K562 (cell line): Measurements from ENCODE around the gene ATXN1. TPM values are rescaled to one million over a fixed set of nuclear protein-coding genes. Genes with fewer than 3 reads are reported as not detected.

ENCODE experiments used
- ATAC-seq: fragments of 200-7000 bp; cut with Tn5 transposase; 3 replicates; pipeline ENCODE4 v1.9.1; 2020; ENCODE audit warnings: moderate library complexity
- BruUV-seq: library from RNA; stranded (reverse); fragments of 400-500 nt; replicated peaks from 2 replicates; lab custom pipeline; 2021; lab: Mats Ljungman, UMichigan
- CTCF ChIA-PET: fragments of 300-600 bp; formaldehyde crosslinking; extraction: SDS; loops from one replicate; lab custom pipeline; 2021; ENCODE audit warnings: low intra/inter-chr PET ratio; lab: Yijun Ruan, JAX
- POLR2A ChIA-PET: fragments of 300-600, 350-650 bp; sonication (Branson Sonifier 250); formaldehyde crosslinking; extraction: SDS; loops from one replicate; lab custom pipeline; 2021; ENCODE audit warnings: antibody characterized with exemption, inconsistent platforms; lab: Yijun Ruan, JAX
- DNase-seq, 4 experiments: peaks; one replicate each; pipeline versions ENCODE4 v3.0.0 to v3.0.0-alpha.2; 2011 to 2018; ENCODE audit warnings: low spot score in 3 of 4, mixed read lengths in 3 of 4; ENCODE audit errors: extremely low read depth in 1 of 4
- FAIRE-seq: peaks from 2 replicates; lab custom pipeline; 2011; peaks lifted over from hg19 to GRCh38; lab: Jason Lieb, UNC
- H2AFZ ChIP-seq: 2 replicates; pipeline ENCODE4 v1.6.0; 2011; ENCODE audit warnings: low read depth, low read length, control low read depth, inconsistent platforms
- H3K27ac ChIP-seq: fragments of 200-600 bp; 3 replicates; pipeline ENCODE4 v1.8.0; 2011; ENCODE audit warnings: low read depth, mild to moderate bottlenecking, control low read depth, inconsistent platforms, low read length, moderate library complexity, mixed read lengths; ENCODE audit errors: extremely low read depth
- H3K27me3 ChIP-seq, 2 experiments: fragments of 300-600 bp in 1 of 2; 2 replicates in 1 of 2; 3 replicates in 1 of 2; pipeline versions ENCODE4 v1.6.0 to v1.8.0; 2011; ENCODE audit warnings: inconsistent platforms in 2 of 2, low read length in 2 of 2, mild to moderate bottlenecking in 1 of 2, mixed read lengths in 1 of 2, moderate library complexity in 1 of 2; ENCODE audit not compliant: control insufficient read depth in 2 of 2, insufficient read depth in 2 of 2
- H3K36me3 ChIP-seq: fragments of 300-600 bp; 3 replicates; pipeline ENCODE4 v1.8.0; 2011; ENCODE audit warnings: mild to moderate bottlenecking, low read length, inconsistent platforms; ENCODE audit not compliant: control insufficient read depth, insufficient read depth
- H3K4me1 ChIP-seq, 2 experiments: fragments of 200-600 bp in 1 of 2; replicated peaks in 1 of 2; 2 replicates in 1 of 2; 3 replicates in 1 of 2; pipeline versions ENCODE4 v1.5.1 to v1.8.0; 2011; ENCODE audit warnings: inconsistent platforms in 2 of 2, low read length in 2 of 2, mild to moderate bottlenecking in 1 of 2, mixed read lengths in 1 of 2, moderate library complexity in 1 of 2; ENCODE audit not compliant: control insufficient read depth in 2 of 2, insufficient read depth in 2 of 2
- H3K4me2 ChIP-seq: 2 replicates; pipeline ENCODE4 v1.6.1; 2011; ENCODE audit warnings: low read length, control low read depth, inconsistent platforms, mixed read lengths; ENCODE audit not compliant: insufficient read depth
- H3K4me3 ChIP-seq: fragments of 200-600 bp; sonication (generic), shearing (Covaris generic); 2 replicates; pipeline ENCODE4 v1.5.1; 2016; ENCODE audit warnings: control low read depth, inconsistent platforms
- H3K79me2 ChIP-seq: fragments of 200-600 bp; 3 replicates; pipeline ENCODE4 v1.8.0; 2011; ENCODE audit warnings: low read length, inconsistent platforms; ENCODE audit not compliant: control insufficient read depth, insufficient read depth
- H3K9ac ChIP-seq, 2 experiments: 2 replicates each; pipeline versions ENCODE4 v1.6.0 to v1.6.1; 2011; ENCODE audit warnings: low read depth in 2 of 2, low read length in 2 of 2, control low read depth in 1 of 2, inconsistent platforms in 1 of 2, mild to moderate bottlenecking in 1 of 2, mixed read lengths in 1 of 2; ENCODE audit not compliant: insufficient read depth in 1 of 2
- H3K9me1 ChIP-seq: one replicate; pipeline ENCODE4 v1.6.0; 2011; ENCODE audit warnings: inconsistent platforms, mild to moderate bottlenecking, low read length, moderate library complexity; ENCODE audit not compliant: control insufficient read depth, insufficient read depth
- H3K9me3 ChIP-seq: replicated peaks from 2 replicates; pipeline ENCODE4 v1.5.1; 2011; ENCODE audit warnings: low read depth, low read length, inconsistent platforms; ENCODE audit not compliant: control insufficient read depth, insufficient read depth
- H4K20me1 ChIP-seq: replicated peaks from 2 replicates; pipeline ENCODE4 v1.6.1; 2011; ENCODE audit warnings: low read length, inconsistent platforms, mixed read lengths; ENCODE audit not compliant: control insufficient read depth, insufficient read depth
- ESRRA ChIP-seq: fragments of 450-650 bp; IDR thresholded peaks from 2 replicates; pipeline ENCODE4 v1.6.1; 2014; ENCODE audit warnings: low read depth, mild to moderate bottlenecking, moderate library complexity, borderline replicate concordance
- L3MBTL2 ChIP-seq: fragments of 450-650 bp; IDR thresholded peaks from 2 replicates; pipeline ENCODE4 v1.6.1; 2016; ENCODE audit warnings: mild to moderate bottlenecking, moderate library complexity
- PTRF ChIP-seq: fragments of 450-650 bp; IDR thresholded peaks from 2 replicates; pipeline ENCODE4 v1.6.1; 2016; ENCODE audit warnings: mild to moderate bottlenecking, missing genetic modification characterization, missing compliant biosample characterization
- SPI1 ChIP-seq: IDR thresholded peaks from 2 replicates; pipeline ENCODE4 v1.6.1; 2011; ENCODE audit warnings: low read depth, low read length, control low read depth, borderline replicate concordance
- SUPT5H ChIP-seq: fragments of 450-650 bp; IDR thresholded peaks from 2 replicates; pipeline ENCODE4 v1.6.1; 2016
- TCF3 ChIP-seq: sonication (generic); formaldehyde crosslinking; IDR thresholded peaks from 2 replicates; pipeline ENCODE4 v1.4.0; 2020; ENCODE audit warnings: mild to moderate bottlenecking, missing genetic modification reagents
- WGBS: fragments of 100-300 bp; shearing (Covaris generic); methylation state at CpG from one replicate; pipeline ENCODE4 v1.1.6; 2016; ENCODE audit warnings: low coverage, mixed read lengths; ENCODE audit not compliant: insufficient coverage; ENCODE audit errors: missing lambda C conversion rate; 5-methylcytosine and 5-hydroxymethylcytosine counted together
- in situ Hi-C: fragments of 300-500 bp; cut with MboI; formaldehyde crosslinking; loops from 4 replicates; pipeline ENCODE4 v1.15.0; 2018; ENCODE audit warnings: inconsistent platforms, mixed read lengths
- intact Hi-C: fragments of 100-400 bp; cut with micrococcal nuclease; formaldehyde crosslinking; loops from 2 replicates; pipeline ENCODE4 v1.14.2; 2022
- polyA plus RNA-seq, 8 experiments: library from polyadenylated mRNA; depleted of rRNA in 4 of 8; stranded (reverse) in 5 of 8; unstranded in 3 of 8; fragments of >200 nt; fragmentation: Nextera tagmentation in 2 of 8; fragmentation: Illumina TruSeq in 1 of 8; extraction: Ambion mirVana in 2 of 8; extraction: Trizol in 1 of 8; gene quantifications; 2 replicates each; pipeline versions ENCODE4 v1.2.1 to v1.2.3, GENCODE V29; 2011 to 2014; ENCODE audit warnings: inconsistent platforms in 1 of 8, missing spikeins in 1 of 8
- total RNA-seq, 7 experiments: library from RNA; depleted of rRNA in 6 of 7; stranded (reverse); fragments of >200 nt in 6 of 7; fragmentation: Illumina TruSeq in 2 of 7; extraction: Trizol in 2 of 7; gene quantifications; 2 replicates each; pipeline versions ENCODE4 v1.2.1 to v1.2.3, GENCODE V29; 2011 to 2021; ENCODE audit warnings: low replicate concordance in 1 of 7
- TF ChIP-seq, protein P1 (sequence below): fragments of 450-650 bp; IDR thresholded peaks from 2 replicates; pipeline ENCODE4 v1.6.1; 2016; ENCODE audit warnings: mild to moderate bottlenecking, moderate library complexity
- TF ChIP-seq, protein P2 (sequence below), 2 experiments: fragments of 450-650 bp in 1 of 2; sonication (generic) in 1 of 2; formaldehyde crosslinking in 1 of 2; IDR thresholded peaks in 1 of 2; conservative IDR thresholded peaks in 1 of 2; 2 replicates each; pipeline versions ENCODE4 v1.6.1 to v1.8.1; 2016 to 2023; ENCODE audit warnings: mild to moderate bottlenecking in 2 of 2, moderate library complexity in 2 of 2, inconsistent platforms in 1 of 2, missing genetic modification reagents in 1 of 2

The ATXN1 gene
- total and polyA plus RNA-seq, 9 of the 15 experiments (the other 6 are each of a cell fraction or from before 2014, with no cell fraction given) = under 0.01 to 1.2 (median 0.58) TPM

DNA sequence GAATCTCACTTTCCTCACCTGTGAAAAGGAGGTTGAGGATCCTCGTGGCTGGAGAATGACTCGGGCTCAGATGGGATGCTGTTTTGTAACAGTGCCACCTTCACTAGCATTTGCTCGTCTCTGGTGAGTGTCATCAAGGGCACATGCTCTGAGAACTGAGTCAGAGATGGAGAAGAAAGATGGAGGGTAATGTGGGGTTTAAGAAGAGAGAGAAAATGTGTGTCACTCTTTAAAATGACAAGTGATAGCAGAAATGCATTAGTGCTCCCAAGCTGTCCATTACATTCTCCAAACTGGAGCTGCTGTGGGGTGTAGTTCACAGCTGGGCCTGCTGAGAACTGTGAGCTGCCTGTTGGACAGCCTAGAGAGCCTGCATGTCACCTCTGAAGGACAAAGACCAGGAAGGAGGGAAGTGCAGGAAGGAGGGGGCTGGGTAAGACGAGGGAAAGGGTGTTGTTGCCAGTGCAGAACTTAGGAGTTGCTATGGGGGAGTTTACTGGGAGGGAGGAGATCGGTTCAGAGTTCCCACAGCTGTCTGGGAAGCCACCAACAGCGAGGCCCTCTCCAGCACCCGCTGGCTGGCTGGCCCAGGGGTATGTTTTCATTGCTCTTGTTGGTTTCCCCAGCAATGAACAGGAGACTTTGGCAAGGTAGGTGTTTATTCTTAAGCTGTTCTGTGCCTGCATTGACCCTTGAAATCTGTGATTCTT, 503.1 kb downstream of the ATXN1 start:
- H3K27ac ChIP-seq = peak overlapping the region; percentile 51
- H3K4me3 ChIP-seq = no peak overlapping the region
- no peaks in the 10 kb centered on the region for H3K9me1 ChIP-seq
- H3K36me3 ChIP-seq = peaks cover 58% of the 10 kb centered on the region
- peaks cover 9 to 18% of the 10 kb centered on the region in 2 experiments; a peak in 4 of 5 replicates for H3K4me1 ChIP-seq
- H3K79me2 ChIP-seq = peaks cover 9% of the 10 kb centered on the region; the same call in 2 of the 3 replicates
- intact Hi-C loops (no loop called here), in situ Hi-C loops (no loop called here)
- DNase-seq (peak in 3 of 4 experiments; percentile 27 to 47 (median 38)), ATAC-seq (peak; percentile 87), FAIRE-seq (peak; percentile 40)
- 49% methylated on average over 7 of the region's 7 CpGs for WGBS
- no peak overlapping the region for H2AFZ ChIP-seq
- H3K9ac ChIP-seq = peak overlapping the region; percentile 34 to 79
- peak overlapping the region; percentile 16; the same call in 1 of the 2 replicates for H3K4me2 ChIP-seq
- no TSS peak for BruUV-seq
- CTCF ChIA-PET = no interaction called here
- H4K20me1 ChIP-seq = no peaks in the 10 kb centered on the region; the same call in 1 of the 2 replicates
- POLR2A ChIA-PET = interaction anchor here (0.6 to 7.6 kb wide), 6 partner anchors 8 to 606 kb away, joined by 3 to 97 read pairs (median 8); partner anchors contain the start of gene GMPR
- H3K27me3 ChIP-seq = no peaks in the 10 kb centered on the region
- H3K9me3 ChIP-seq = no peaks in the 10 kb centered on the region
- TF ChIP-seq, protein P1, sequence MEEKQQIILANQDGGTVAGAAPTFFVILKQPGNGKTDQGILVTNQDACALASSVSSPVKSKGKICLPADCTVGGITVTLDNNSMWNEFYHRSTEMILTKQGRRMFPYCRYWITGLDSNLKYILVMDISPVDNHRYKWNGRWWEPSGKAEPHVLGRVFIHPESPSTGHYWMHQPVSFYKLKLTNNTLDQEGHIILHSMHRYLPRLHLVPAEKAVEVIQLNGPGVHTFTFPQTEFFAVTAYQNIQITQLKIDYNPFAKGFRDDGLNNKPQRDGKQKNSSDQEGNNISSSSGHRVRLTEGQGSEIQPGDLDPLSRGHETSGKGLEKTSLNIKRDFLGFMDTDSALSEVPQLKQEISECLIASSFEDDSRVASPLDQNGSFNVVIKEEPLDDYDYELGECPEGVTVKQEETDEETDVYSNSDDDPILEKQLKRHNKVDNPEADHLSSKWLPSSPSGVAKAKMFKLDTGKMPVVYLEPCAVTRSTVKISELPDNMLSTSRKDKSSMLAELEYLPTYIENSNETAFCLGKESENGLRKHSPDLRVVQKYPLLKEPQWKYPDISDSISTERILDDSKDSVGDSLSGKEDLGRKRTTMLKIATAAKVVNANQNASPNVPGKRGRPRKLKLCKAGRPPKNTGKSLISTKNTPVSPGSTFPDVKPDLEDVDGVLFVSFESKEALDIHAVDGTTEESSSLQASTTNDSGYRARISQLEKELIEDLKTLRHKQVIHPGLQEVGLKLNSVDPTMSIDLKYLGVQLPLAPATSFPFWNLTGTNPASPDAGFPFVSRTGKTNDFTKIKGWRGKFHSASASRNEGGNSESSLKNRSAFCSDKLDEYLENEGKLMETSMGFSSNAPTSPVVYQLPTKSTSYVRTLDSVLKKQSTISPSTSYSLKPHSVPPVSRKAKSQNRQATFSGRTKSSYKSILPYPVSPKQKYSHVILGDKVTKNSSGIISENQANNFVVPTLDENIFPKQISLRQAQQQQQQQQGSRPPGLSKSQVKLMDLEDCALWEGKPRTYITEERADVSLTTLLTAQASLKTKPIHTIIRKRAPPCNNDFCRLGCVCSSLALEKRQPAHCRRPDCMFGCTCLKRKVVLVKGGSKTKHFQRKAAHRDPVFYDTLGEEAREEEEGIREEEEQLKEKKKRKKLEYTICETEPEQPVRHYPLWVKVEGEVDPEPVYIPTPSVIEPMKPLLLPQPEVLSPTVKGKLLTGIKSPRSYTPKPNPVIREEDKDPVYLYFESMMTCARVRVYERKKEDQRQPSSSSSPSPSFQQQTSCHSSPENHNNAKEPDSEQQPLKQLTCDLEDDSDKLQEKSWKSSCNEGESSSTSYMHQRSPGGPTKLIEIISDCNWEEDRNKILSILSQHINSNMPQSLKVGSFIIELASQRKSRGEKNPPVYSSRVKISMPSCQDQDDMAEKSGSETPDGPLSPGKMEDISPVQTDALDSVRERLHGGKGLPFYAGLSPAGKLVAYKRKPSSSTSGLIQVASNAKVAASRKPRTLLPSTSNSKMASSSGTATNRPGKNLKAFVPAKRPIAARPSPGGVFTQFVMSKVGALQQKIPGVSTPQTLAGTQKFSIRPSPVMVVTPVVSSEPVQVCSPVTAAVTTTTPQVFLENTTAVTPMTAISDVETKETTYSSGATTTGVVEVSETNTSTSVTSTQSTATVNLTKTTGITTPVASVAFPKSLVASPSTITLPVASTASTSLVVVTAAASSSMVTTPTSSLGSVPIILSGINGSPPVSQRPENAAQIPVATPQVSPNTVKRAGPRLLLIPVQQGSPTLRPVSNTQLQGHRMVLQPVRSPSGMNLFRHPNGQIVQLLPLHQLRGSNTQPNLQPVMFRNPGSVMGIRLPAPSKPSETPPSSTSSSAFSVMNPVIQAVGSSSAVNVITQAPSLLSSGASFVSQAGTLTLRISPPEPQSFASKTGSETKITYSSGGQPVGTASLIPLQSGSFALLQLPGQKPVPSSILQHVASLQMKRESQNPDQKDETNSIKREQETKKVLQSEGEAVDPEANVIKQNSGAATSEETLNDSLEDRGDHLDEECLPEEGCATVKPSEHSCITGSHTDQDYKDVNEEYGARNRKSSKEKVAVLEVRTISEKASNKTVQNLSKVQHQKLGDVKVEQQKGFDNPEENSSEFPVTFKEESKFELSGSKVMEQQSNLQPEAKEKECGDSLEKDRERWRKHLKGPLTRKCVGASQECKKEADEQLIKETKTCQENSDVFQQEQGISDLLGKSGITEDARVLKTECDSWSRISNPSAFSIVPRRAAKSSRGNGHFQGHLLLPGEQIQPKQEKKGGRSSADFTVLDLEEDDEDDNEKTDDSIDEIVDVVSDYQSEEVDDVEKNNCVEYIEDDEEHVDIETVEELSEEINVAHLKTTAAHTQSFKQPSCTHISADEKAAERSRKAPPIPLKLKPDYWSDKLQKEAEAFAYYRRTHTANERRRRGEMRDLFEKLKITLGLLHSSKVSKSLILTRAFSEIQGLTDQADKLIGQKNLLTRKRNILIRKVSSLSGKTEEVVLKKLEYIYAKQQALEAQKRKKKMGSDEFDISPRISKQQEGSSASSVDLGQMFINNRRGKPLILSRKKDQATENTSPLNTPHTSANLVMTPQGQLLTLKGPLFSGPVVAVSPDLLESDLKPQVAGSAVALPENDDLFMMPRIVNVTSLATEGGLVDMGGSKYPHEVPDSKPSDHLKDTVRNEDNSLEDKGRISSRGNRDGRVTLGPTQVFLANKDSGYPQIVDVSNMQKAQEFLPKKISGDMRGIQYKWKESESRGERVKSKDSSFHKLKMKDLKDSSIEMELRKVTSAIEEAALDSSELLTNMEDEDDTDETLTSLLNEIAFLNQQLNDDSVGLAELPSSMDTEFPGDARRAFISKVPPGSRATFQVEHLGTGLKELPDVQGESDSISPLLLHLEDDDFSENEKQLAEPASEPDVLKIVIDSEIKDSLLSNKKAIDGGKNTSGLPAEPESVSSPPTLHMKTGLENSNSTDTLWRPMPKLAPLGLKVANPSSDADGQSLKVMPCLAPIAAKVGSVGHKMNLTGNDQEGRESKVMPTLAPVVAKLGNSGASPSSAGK = 0 out of 2 replicates have a peak, but pooled peaks have one; percentile 32
- no peak for TF ChIP-seq PTRF (tag)
- TF ChIP-seq, protein P2, sequence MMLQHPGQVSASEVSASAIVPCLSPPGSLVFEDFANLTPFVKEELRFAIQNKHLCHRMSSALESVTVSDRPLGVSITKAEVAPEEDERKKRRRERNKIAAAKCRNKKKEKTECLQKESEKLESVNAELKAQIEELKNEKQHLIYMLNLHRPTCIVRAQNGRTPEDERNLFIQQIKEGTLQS (IDR thresholded peaks at IDR 0.05) = peak; percentile 37; the same call in 1 of the 2 replicates
- TF ChIP-seq, protein P2 (CRISPR knock-in tag; conservative IDR thresholded peaks at IDR 0.05) = no peak
- 0 out of 2 replicates have a peak, but pooled peaks have one; percentile 28 for TF ChIP-seq SUPT5H
- TF ChIP-seq SPI1 = peak; percentile 67; the same call in 1 of the 2 replicates
- TF ChIP-seq ESRRA = peak; percentile 65; the same call in 1 of the 2 replicates
- TF ChIP-seq TCF3 (CRISPR knock-in tag) = no peak
- TF ChIP-seq L3MBTL2 = peak; percentile 43; the same call in 1 of the 2 replicates
